Mesothelial cell of epicardium (in vitro differentiated cells): Measurements from ENCODE around the gene EMC9. TPM values are rescaled to one million over a fixed set of nuclear protein-coding genes. Genes with fewer than 3 reads are reported as not detected.

Experiments used
- DNase-seq, 2 experiments: peaks; one replicate each; pipeline ENCODE4 v3.0.0; 2021; ENCODE audit warnings: low spot score in 2 of 2; ENCODE audit not compliant: unreplicated experiment in 2 of 2
- H3K27ac Mint-ChIP-seq: 2 replicates; pipeline ENCODE4 v1.8.0; 2021; ENCODE audit warnings: mixed read lengths
- H3K27me3 Mint-ChIP-seq: 2 replicates; pipeline ENCODE4 v1.8.0; 2021; ENCODE audit warnings: low read depth, mixed read lengths
- H3K36me3 Mint-ChIP-seq: 2 replicates; pipeline ENCODE4 v1.8.0; 2021; ENCODE audit warnings: mixed read lengths
- H3K4me1 Mint-ChIP-seq: 2 replicates; pipeline ENCODE4 v1.8.0; 2021; ENCODE audit warnings: mixed read lengths
- H3K4me3 Mint-ChIP-seq: 2 replicates; pipeline ENCODE4 v1.8.0; 2021; ENCODE audit warnings: mild to moderate bottlenecking, moderate library complexity, mixed read lengths
- H3K9me3 Mint-ChIP-seq: 2 replicates; pipeline ENCODE4 v1.8.0; 2021; ENCODE audit warnings: mixed read lengths
- CTCF ChIP-seq: fragments of 200-600 bp; sonication (generic); IDR thresholded peaks from one replicate; pipeline ENCODE4 v1.5.0; 2021; ENCODE audit warnings: antibody characterized with exemption; ENCODE audit not compliant: unreplicated experiment
- total RNA-seq: library from RNA; stranded (reverse); gene quantifications from 3 replicates; pipeline ENCODE4 v1.2.1, GENCODE V29; 2021

Gene EMC9
- total RNA-seq, 1 donor from 2014 or later, result 21.3 TPM

DNA sequence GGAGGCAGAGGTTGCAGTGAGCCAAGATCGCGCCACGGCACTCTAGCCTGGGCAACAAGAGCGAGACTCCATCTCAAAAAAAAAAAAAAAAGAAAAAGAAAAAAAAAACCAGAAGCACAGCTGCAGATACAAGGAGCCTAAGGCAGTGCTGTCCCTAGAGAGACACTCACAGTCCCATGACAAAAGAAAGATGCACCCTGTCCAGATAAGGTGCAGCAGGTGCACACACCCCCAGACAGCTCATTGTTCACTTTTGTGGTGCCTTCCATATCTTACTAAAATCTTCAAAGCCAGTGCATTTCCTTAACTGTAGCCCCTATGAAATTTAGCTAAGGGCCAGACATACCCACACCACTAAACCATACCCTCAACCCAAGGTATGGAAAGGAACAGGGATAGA lies 19.0 kb downstream of the EMC9 start:
- Mint-ChIP-seq H3K9me3 (no peaks in the 10 kb centered on the region), H3K27ac (no peak overlapping the region), H3K27me3 (no peaks in the 10 kb centered on the region), H3K4me3 (no peak overlapping the region), H3K36me3 (peaks cover 35% of the 10 kb centered on the region), H3K4me1 (no peaks in the 10 kb centered on the region)
- TF ChIP-seq CTCF, result no peak
- no peak for DNase-seq

DNA sequence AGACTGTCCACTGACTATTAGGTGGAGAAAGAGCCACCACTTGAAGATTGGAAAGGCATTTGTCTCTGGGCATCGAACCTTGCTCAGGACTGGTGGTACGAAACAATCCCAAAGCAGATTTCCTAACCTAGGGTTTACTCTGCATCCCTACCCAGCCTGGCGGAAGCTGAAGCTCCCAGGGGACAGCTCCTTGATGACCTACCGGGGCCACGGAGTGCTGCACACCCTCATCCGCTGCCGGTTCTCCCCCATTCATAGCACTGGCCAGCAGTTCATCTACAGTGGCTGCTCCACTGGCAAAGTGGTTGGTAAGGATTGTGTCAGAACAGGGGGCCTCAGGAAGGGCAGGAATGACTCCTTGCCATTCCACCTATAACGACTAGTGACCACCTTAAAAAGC lies 20.2 kb downstream of the EMC9 start:
- no peak for DNase-seq
- Mint-ChIP-seq H3K4me1 (peaks cover 7% of the 10 kb centered on the region), H3K9me3 (no peaks in the 10 kb centered on the region), H3K27ac (no peak overlapping the region), H3K27me3 (no peaks in the 10 kb centered on the region), H3K4me3 (no peak overlapping the region), H3K36me3 (peaks cover 35% of the 10 kb centered on the region)
- no peak for TF ChIP-seq CTCF

- H3K4me3 Mint-ChIP-seq, result no peak overlapping the region
- peaks cover 32% of the 10 kb centered on the region for H3K36me3 Mint-ChIP-seq
- H3K27me3 Mint-ChIP-seq, result peaks cover 2% of the 10 kb centered on the region
- TF ChIP-seq CTCF, result no peak
- no peak overlapping the region for H3K27ac Mint-ChIP-seq
- peaks cover 18% of the 10 kb centered on the region for H3K4me1 Mint-ChIP-seq
- H3K9me3 Mint-ChIP-seq, result no peaks in the 10 kb centered on the region
- no peak for DNase-seq
These were observed 21.7 kb downstream of the EMC9 start for GRCh38 chr14:24119691-24120090.

- no peak for TF ChIP-seq CTCF
- H3K27ac Mint-ChIP-seq, result no peak overlapping the region
- peaks cover 20% of the 10 kb centered on the region for H3K4me1 Mint-ChIP-seq
- DNase-seq, result no peak
- H3K9me3 Mint-ChIP-seq, result no peaks in the 10 kb centered on the region
- H3K36me3 Mint-ChIP-seq, result peaks cover 22% of the 10 kb centered on the region
- H3K27me3 Mint-ChIP-seq, result peaks cover 2% of the 10 kb centered on the region
- H3K4me3 Mint-ChIP-seq, result no peak overlapping the region
These were observed 24.2 kb downstream of the EMC9 start for GRCh38 chr14:24117179-24117578.

DNA sequence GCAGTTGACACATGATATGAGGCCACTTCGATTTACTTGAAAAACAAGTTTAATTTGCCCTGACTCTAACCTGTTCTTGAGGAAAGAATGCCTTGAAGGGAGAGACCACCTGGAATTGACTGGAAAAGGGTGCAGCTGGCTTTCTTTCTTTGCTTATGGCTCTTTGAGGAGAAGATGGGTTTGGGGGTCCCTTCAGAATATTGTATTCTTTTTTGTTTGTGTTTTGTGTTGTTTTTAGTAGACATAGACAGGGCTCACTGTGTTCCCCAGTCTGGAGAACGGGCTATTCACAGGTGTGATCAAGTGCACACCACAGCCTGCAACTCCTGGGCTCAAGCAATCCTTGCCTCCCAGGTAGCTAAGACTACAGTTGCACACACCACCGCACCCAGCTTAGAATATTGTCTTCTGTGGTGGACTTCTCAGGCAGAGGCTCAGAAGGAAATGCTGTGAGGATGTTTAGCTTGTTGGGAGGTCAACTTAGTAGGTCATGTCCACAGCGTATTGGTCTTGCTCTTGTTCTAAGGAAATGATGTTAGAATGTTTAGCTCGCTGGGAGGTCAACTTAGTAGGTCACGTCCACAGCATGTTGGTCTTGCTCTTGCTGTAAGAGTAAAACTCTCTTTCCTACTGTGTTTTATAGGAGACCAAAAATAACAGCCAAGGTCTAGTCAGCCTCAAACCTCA lies 25.1 kb downstream of the EMC9 start:
- peak overlapping the region; percentile 90 for H3K4me3 Mint-ChIP-seq
- H3K9me3 Mint-ChIP-seq, result no peaks in the 10 kb centered on the region
- DNase-seq, result no peak
- H3K27me3 Mint-ChIP-seq, result peaks cover 2% of the 10 kb centered on the region
- peaks cover 17% of the 10 kb centered on the region for H3K36me3 Mint-ChIP-seq
- H3K27ac Mint-ChIP-seq, result peak overlapping the region; percentile 99
- H3K4me1 Mint-ChIP-seq, result peaks cover 20% of the 10 kb centered on the region
- no peak for TF ChIP-seq CTCF
